Measurements from ENCODE around the gene CDS1.

Gene CDS1

DNA sequence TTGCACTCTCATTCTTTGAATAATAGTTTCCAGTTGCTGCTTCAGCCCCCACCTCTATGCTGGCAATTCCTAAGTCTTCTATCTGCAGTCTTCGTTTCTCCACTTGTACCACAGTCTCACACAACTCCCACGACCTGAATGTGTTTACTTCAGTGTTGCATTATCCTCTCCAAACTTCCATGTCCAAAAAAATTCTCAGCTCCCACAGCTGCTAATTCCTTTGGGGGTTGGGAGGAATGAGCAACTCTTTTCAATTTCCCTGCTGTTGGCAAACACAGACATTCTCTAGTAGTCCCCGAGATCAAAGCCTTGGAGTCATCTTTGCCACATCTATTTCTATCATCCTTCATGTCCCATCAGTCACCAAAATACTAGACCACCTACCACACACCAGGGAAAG lies 14.4 kb upstream of the CDS1 start:
- TF ChIP-seq, protein P1, sequence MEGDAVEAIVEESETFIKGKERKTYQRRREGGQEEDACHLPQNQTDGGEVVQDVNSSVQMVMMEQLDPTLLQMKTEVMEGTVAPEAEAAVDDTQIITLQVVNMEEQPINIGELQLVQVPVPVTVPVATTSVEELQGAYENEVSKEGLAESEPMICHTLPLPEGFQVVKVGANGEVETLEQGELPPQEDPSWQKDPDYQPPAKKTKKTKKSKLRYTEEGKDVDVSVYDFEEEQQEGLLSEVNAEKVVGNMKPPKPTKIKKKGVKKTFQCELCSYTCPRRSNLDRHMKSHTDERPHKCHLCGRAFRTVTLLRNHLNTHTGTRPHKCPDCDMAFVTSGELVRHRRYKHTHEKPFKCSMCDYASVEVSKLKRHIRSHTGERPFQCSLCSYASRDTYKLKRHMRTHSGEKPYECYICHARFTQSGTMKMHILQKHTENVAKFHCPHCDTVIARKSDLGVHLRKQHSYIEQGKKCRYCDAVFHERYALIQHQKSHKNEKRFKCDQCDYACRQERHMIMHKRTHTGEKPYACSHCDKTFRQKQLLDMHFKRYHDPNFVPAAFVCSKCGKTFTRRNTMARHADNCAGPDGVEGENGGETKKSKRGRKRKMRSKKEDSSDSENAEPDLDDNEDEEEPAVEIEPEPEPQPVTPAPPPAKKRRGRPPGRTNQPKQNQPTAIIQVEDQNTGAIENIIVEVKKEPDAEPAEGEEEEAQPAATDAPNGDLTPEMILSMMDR (IDR thresholded peaks at IDR 0.05; ENCODE audit: extremely low read depth, missing control alignments) = no peak
- DNase-seq (ENCODE audit: low spot score) = no peak

DNA sequence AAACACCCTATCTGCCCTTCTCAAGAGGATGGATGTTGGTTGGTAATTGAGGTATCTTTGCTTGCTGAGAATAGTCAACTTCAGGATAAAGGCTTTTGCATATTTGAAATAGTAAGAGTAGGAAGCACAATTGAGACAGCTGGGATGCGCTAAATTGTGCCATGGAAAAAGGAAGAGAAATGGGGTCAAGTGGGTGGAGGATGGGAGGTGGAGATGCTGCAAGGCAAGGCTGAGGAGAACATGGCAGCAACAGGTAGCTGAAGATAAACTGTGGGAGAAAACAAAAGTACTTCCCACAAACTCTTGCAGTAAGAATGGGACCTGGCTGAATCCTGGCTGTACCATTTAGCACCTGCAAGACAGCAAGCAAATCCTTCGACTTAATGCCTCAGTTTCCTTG lies 13.9 kb upstream of the CDS1 start:
- DNase-seq (ENCODE audit: low spot score) = no peak

DNA sequence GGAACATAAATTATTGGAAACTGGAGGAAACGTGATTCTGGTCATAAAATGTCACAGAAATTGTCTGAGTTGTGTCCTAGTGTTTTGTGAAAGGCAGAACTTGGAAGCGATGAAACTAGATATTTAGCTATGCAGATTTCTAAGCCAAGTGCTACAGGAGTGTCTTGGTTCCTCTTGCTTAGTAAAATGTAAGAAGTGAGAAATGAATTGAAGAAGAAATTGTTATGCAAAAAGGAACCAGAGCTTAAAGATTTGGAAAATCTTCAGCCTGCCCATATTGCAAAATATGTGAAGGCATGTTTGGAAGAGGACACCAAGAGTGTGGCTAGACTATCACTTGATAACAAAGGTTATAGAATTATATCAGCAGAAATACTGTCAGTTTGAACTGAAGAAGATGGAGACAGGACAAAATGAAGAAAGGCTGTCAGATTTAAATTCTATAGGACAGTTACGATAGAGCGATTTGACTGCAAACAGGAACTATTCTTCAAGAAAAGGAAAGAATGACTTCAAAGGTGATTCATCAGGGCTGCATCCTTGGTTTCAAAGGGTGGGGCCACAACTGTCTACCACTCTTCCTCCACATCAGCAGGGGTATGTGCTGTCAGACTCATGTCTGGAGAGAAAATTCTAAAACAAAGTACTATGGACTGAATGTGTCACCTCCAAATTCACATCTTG lies 9.4 kb upstream of the CDS1 start:
- DNase-seq (ENCODE audit: low spot score) = no peak
- TF ChIP-seq, protein P1 (IDR thresholded peaks at IDR 0.05; ENCODE audit: extremely low read depth, missing control alignments) = no peak

More for the DNA sequence above, 13.9 kb upstream of the CDS1 start:
- TF ChIP-seq, protein P1 (IDR thresholded peaks at IDR 0.05; ENCODE audit: extremely low read depth, missing control alignments) = no peak

DNA sequence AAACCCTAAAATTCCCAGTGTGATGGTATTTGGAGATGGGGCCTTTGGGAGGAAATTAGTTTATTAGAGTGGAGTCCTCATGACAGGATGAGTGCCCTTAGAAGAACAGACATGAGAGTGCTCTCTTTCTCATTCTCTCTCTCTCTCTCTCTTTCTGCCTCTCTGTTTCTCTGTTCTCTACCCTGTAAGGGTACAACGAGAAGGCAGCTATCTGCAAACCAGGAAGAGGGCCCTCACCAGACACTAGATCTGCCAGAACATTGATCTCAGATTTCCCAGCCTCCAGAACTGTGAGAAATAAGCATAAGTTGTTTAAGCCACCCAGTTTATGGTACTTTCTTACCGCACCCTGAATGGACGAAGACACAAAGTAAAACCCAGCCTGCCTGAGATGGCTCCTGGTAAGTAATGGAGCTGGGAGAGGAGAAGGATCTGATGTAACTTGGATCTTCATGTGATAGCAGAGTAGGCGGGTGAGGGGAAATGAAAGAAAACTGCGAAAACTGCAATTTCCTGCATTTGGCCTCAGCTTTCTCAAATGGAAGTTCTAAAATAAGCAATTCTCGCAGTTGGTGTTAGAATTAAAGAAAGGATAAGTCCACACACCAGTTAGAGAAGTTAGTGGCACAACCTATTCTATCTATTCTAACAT lies 8.7 kb upstream of the CDS1 start:
- no peak for DNase-seq (ENCODE audit: low spot score)
- TF ChIP-seq, protein P1 (IDR thresholded peaks at IDR 0.05; ENCODE audit: extremely low read depth, missing control alignments) = no peak

DNA sequence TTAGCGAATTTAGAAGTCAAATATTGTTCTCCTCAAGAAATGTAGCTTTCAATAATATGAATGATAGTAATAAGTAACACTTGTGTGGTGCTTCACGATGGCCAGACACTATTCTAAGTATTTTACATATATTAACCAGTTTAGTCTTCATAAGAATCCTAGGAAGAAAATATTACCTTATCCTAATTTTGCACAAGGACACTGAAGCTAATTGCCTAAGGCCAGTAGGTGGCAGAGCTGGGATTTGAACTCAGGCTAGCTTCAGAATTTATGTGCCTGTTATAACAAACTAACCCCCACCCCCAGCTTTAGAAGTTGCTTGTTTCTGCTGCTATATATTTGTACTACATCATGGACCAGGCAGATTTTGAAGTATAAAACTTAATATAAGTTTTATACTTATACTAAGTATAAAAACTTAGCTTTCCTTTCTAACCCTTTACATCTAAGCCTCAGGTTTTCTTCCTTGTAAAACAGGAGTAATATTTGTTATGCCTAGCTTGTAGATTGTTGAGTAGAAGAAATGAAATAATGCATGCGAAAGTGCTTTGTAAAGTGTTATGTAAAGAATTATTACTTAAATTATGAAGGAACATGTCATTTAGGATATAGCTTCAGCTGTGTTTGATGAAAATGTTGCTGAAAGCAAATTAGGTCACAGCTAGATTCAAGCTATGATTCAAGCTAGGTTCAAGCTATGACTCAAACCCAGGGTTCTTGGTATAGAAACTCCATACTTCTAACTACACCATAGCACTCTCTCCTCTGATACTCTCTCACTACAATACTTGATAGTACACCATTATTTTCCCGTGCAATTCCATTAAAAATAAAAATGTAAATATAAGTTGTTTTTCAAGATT lies 4.2 kb upstream of the CDS1 start:
- no peak for DNase-seq (ENCODE audit: low spot score)
- TF ChIP-seq, protein P1 (IDR thresholded peaks at IDR 0.05; ENCODE audit: extremely low read depth, missing control alignments) = no peak

DNA sequence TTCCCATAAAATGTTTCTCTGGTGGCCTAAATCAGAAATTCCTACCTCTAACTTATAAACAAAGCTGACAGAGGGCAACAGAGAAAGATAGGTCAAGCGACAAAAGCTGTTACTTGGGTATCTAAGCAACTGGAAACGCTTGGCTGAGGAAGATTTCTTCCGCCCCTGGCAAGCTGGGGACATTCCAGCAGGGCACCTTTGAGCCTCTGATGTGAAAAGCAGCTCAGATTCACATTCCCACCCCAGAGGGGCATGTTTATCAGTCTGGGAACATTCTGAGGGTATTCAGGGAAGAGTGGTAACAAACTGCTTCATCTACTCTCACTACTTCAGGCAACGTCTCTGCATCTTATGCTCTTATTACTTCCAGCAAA lies 3.5 kb upstream of the CDS1 start:
- DNase-seq (ENCODE audit: low spot score) = no peak

More for the DNA sequence above, 3.5 kb upstream of the CDS1 start:
- TF ChIP-seq, protein P1 (IDR thresholded peaks at IDR 0.05; ENCODE audit: extremely low read depth, missing control alignments) = no peak

Data from GM20000 (cell line).